ENCODE measurements around the gene CCND3. TPM values are rescaled to one million over a fixed set of nuclear protein-coding genes. Genes with fewer than 3 reads are reported as not detected.

The CCND3 gene
- 32.2 TPM for total RNA-seq

GRCh38 chr6:41941280-41942066 lies at the start of gene CCND3:
TSS of gene CCND3 (minus strand) at chr6:41941808. CDS start at chr6:41941649, 159 bp downstream.
- peak; percentile 93 for ATAC-seq

GRCh38 chr6:41986339-41986738 lies 44.7 kb upstream of the CCND3 start:
- no peak for ATAC-seq

DNA sequence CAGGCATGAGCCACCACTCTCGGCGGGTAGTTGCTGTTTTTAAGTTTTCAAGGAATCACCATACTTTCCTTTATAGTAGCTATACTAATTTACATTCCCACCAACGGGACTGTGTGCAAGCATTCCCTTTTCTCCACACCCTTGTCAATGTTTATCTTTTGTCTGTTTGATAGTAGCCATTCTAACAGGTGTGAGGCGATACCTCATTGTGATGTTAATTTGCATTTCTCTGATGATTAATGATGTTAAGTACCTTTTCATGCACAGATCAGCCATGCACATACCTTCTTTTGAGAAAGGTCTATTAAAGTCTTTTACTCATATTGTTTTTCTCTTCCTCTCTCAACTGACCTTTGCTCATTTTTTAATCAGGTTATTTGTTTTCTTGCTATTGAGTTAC lies 43.0 kb upstream of the CCND3 start:
- ATAC-seq: peak; percentile 71

- no peak for ATAC-seq
Measured at GRCh38 chr6:41976794-41977484, 35.3 kb upstream of the CCND3 start.

DNA sequence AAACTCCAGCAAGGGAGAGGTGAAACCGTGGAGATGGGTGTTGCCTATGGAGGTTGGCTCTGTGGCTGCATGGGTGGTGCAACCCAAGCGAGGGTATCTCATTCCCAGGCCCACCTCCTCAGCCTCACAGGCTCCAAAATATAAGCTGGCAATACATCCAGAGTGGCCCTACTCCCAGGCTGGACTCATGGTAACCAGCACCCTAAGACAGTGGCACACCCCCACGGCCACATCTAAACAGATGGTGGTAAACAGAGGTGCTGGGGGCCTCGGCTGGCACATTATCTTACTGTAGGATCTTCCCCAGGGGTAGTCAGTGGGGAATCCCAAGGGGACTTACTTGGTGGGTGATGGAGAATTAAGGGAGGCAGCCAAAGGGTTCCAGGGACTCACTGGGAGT lies 33.7 kb upstream of the CCND3 start:
- ATAC-seq: no peak

DNA sequence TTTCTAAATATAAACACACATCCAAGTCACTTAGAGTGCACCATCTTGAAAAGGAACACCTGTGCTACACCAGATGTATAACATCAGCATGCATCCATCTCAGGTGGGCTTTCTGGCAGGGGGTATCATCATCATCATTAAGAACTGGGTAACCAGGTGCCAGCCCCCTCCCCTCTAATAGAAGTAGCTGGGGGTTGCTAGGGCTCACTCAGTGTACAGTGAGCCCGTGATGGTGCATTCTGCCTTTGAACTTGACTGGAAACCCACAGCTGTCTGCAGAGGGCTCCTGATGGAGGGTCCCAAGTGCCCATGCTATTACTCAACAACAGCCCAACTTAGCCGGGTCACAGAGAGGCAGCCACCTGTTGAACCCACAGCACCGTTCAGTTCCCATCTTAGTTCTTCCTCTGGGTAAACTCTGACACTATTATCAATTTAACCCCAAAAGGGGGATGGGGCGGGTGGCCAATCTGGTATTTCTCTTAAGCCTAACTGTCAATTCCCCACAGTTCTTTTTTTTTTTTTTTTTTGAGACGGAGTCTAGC lies 32.7 kb upstream of the CCND3 start:
- no peak for ATAC-seq

DNA sequence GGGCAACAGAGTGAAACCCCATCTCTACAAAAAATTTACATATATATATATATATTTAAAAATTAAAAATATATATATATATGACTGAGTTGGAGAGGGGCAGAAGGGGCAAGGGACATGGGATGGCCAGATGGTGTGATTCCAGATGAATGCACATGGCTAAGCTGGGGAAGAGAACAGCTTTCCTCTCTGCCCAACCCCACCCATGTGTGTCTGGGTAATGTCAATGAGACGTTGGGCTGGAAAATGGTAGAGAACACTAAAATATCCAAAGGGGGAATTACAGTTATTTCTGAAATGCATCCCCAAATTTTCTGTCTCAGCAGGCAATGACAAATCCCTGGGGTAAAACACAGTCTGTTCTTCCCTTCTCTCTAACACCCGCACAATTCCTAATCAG lies 31.2 kb upstream of the CCND3 start:
- ATAC-seq: no peak

- ATAC-seq: no peak
Measured at GRCh38 chr6:41970436-41970846, 28.8 kb upstream of the CCND3 start.

- ATAC-seq: peak; percentile 75
Measured at GRCh38 chr6:41967312-41968287, 26.0 kb upstream of the CCND3 start.

DNA sequence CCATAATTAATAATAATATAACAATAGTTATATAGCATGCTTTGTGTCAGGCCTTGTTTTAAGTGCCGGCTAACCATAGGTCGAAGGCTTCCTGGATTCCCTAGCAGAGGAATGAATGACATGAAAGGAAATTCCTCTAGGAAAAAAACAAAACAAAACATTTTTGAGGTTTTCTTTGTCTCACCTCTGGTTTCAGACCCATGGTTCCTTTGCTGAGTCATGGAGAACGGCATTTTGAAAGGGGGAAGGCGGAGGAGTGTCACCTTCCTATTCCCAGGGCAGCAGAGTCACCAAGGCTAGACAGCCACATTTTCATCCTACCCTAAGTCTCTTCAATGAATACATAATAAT lies 25.3 kb upstream of the CCND3 start:
- peak; percentile 42 for ATAC-seq

- no peak for ATAC-seq
Measured at GRCh38 chr6:41966214-41966920, 24.8 kb upstream of the CCND3 start.

GRCh38 chr6:41965429-41966213 lies 24.0 kb upstream of the CCND3 start:
- no peak for ATAC-seq

GRCh38 chr6:41964201-41964887 lies 22.7 kb upstream of the CCND3 start:
- ATAC-seq: no peak

DNA sequence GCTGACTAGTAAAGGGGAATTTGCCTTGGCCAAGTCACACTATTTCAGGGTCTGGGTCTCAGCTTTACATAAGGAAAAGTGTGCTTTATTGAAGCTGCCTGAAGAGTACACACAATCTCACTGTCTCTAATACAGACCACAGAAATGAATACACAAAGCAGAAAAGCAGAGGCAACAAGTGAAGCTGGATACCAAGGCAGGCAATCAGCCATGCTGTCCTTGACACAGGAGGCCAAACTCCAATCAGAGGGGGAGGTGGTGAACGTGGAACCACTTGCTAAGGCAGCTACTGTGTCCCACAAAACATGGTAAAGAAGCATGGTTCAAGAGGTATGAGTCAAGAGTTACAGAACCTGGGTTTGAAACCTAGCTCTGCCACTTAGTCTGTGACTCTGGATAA lies 21.8 kb upstream of the CCND3 start:
- no peak for ATAC-seq

DNA sequence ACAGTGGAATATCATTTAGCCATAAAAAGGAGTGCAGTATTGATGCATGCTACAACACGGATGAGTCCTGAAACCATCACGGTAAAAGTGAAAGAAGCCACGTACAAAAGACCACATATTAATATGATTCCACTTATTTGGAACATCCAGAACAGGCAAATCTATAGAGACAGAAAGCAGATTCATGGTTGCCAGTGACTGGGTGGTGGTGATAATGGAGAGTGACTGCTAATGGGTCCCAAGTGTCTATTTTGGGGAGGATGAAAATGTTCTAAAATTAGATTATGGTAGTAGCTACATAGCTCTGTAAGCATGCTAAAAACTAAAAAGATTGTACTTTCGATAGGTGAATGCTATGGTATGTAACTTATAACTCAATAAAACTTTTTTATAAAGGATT lies 18.4 kb upstream of the CCND3 start:
- ATAC-seq: no peak

DNA sequence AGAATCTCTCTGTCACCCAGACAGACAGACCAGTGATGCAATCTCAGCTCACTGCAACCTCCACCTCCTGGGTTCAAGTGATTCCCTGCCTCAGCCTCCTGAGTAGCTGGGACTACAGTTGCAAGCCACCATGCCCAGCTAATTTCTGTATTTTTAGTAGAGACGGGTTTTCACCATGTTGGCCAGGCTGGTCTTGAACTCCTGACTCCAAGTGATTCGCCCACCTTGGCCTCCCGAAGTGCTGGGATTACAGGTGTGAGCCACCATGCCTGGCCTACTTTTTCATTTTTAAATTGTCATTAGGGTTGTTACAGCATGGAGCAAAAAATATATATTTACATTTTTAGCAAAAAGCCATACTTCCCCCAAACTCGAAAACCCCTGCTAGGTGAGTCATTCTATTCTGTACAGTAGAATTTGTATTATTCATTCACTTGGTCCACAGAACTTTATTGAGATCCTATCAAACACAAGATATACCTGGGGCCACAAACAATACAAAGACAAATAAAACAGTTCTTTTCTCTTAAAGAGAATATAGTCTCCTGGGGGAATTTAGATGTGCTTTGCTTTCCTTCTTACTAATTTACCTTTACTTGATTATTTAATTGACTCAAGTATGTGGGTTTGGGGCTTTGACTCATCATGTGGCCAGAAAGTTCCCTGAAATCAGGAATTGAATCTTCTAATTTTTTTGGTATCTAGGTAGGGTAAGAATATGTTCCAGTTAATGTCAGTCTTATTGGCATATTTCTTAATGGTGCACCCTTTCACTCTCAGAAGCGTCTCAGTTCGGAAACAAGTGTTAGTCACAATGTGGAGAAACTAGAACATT lies 16.6 kb upstream of the CCND3 start:
- ATAC-seq: no peak

DNA sequence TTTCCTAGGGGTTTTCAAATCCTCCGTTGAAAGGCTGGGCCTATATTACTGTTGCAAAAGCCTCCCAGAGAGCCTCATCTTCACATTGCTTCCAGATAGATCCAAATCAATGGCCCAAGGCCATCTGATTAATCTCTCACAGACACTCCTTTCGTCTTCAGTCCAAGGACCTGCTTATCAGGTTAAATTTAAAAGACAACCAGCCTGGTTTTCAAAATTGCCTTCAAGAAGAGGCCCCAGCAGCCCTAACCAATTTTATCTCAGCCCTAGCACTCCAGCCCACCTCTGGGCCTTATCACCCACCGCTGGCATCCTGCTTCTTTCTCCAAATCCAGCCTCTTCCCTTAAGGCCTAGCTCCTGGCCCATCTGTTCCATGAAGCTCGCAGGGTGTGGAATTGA lies 15.5 kb upstream of the CCND3 start:
- no peak for ATAC-seq

GRCh38 chr6:41955412-41955811 lies 13.8 kb upstream of the CCND3 start:
- no peak for ATAC-seq

DNA sequence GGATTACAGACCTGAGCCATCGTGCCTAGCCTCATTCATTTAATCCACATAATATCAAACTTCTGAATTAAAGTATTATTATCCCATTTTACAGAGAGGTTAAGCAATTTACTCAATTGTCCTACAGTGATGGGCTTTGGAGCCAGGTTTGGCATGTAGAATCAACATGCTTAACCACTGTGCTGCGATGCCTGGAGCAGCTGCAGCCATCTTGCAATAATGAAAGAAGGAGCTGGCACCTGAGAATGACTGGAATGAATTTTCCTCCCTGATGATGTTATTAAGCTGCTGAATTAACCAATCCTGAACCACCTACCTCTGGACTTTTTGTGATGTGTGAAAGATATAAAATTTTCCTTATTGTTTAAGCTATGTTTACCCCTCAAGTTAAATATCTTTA lies 13.1 kb upstream of the CCND3 start:
- no peak for ATAC-seq

All from esophagus mucosa (tissue), 1 donor.